ES-I3 (cell line): ENCODE measurements around the gene CREBBP.

Experiments
- H3K36me3 ChIP-seq: 2 replicates; pipeline ENCODE4 v1.6.1; 2013; ENCODE audit warnings: mild to moderate bottlenecking, low read length, control low read depth, moderate library complexity; ENCODE audit not compliant: insufficient read depth
- H3K4me1 ChIP-seq: 2 replicates; pipeline ENCODE4 v1.6.1; 2013; ENCODE audit warnings: mild to moderate bottlenecking, control low read depth, low read length; ENCODE audit not compliant: insufficient read depth
- H3K9ac ChIP-seq: 2 replicates; pipeline ENCODE4 v1.6.1; 2013; ENCODE audit warnings: low read depth, mild to moderate bottlenecking, low read length, moderate library complexity
- H3K9me3 ChIP-seq: 2 replicates; pipeline ENCODE4 v1.6.1; 2013; ENCODE audit warnings: mild to moderate bottlenecking, low read length, moderate library complexity; ENCODE audit not compliant: control insufficient read depth, insufficient read depth

The CREBBP gene

GRCh38 chr16:3792472-3793012 is 88.0 kb downstream of the CREBBP start:
- H3K9ac ChIP-seq, result no peak overlapping the region
- no peaks in the 10 kb centered on the region for H3K36me3 ChIP-seq
- no peaks in the 10 kb centered on the region for H3K4me1 ChIP-seq
- no peaks in the 10 kb centered on the region for H3K9me3 ChIP-seq

DNA sequence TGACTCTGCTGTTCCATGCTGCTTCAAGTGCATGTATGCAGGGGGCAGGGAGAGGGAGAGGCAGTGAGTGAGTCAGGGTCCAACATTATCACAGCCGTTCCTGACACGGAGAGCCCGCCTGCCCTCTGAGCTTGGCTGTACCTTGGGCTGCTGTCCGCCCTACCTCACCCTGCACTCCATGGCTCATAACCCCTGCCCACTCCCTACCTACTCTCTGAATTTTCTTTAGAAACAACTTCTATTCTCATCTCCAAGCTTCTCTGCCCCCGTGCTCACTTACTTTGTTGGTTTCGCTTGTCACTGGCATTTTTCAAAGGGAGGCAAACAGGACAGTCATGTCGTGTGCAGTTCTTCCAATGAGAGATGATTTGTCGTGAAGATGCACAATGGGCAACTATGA is 88.8 kb downstream of the CREBBP start:
- no peaks in the 10 kb centered on the region for H3K9me3 ChIP-seq
- H3K4me1 ChIP-seq, result no peaks in the 10 kb centered on the region
- no peaks in the 10 kb centered on the region for H3K36me3 ChIP-seq
- H3K9ac ChIP-seq, result no peak overlapping the region

DNA sequence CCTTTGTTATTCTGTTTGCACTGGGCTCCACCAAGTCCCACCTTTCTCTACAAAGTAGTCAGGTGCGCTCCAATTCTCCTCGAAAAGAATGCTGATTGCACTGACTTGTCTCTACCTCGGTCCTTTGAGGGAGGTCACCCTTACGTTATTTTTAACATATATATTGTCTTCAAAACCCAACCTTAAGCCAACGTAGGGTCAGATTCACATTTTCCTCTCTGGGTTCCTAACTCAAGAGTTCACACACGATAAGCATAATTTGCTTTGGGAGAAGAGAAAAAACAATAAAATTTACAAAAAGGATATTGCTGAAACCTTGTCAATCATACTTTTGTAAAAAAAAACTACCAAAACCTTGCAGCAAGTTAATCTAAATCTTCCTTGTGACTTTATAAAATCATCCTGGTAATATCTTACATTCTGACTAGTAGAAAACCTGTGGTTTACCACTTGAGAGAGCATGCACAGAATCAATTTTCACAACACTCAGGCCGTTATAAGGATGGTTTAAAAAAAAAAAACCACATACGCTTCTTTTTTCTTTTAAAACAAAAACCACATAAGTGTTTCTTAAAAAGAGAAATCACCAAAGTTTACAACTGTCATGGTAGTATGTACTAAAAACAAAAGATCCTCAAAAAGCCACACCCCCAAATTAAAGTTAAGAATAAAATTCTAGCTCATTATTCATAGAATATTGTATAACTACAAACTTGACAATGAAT is 91.0 kb downstream of the CREBBP start:
- Histone ChIP-seq H3K9ac (no peak overlapping the region), H3K36me3 (no peaks in the 10 kb centered on the region), H3K4me1 (no peaks in the 10 kb centered on the region), H3K9me3 (no peaks in the 10 kb centered on the region)

GRCh38 chr16:3788711-3789374 is 91.7 kb downstream of the CREBBP start:
- H3K4me1 ChIP-seq, result no peaks in the 10 kb centered on the region
- no peak overlapping the region for H3K9ac ChIP-seq
- H3K9me3 ChIP-seq, result no peaks in the 10 kb centered on the region
- no peaks in the 10 kb centered on the region for H3K36me3 ChIP-seq

GRCh38 chr16:3787924-3788661 is 92.4 kb downstream of the CREBBP start:
- Histone ChIP-seq H3K9ac (no peak overlapping the region), H3K36me3 (no peaks in the 10 kb centered on the region), H3K9me3 (no peaks in the 10 kb centered on the region), H3K4me1 (no peaks in the 10 kb centered on the region)

GRCh38 chr16:3785413-3785812 is 95.1 kb downstream of the CREBBP start:
- Histone ChIP-seq H3K36me3 (peaks cover 4% of the 10 kb centered on the region; the same call in 1 of the 2 replicates), H3K9me3 (no peaks in the 10 kb centered on the region), H3K4me1 (no peaks in the 10 kb centered on the region)

GRCh38 chr16:3783516-3783915 is 97.0 kb downstream of the CREBBP start:
- H3K9me3 ChIP-seq, result no peaks in the 10 kb centered on the region

More at GRCh38 chr16:3785413-3785812, 95.1 kb downstream of the CREBBP start:
- no peak overlapping the region for H3K9ac ChIP-seq

DNA sequence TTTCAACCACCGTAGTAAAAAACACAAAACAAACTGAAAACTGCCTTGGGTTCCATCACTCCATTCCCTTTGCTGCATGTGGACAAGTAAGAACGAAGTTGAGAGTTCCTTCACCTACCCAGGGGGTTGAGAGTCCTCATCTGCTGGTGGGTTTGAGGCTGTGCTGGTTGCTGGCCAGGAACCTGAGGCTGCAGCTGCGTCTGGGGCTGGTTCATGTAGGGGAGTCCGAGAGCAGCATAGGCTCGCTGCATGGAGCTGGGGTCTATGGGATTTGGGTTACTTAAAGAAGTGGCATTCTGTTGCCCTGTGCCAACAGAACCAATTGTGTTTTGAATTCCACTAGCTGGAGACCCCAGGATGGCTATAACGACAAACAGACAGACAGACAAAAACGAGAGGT is 97.9 kb downstream of the CREBBP start:
- peaks cover 6% of the 10 kb centered on the region for H3K36me3 ChIP-seq
- no peak overlapping the region for H3K9ac ChIP-seq
- H3K4me1 ChIP-seq, result no peaks in the 10 kb centered on the region
- H3K9me3 ChIP-seq, result no peaks in the 10 kb centered on the region

More at GRCh38 chr16:3783516-3783915, 97.0 kb downstream of the CREBBP start:
- H3K4me1 ChIP-seq, result no peaks in the 10 kb centered on the region
- H3K36me3 ChIP-seq, result peaks cover 4% of the 10 kb centered on the region; the same call in 1 of the 2 replicates
- no peak overlapping the region for H3K9ac ChIP-seq

DNA sequence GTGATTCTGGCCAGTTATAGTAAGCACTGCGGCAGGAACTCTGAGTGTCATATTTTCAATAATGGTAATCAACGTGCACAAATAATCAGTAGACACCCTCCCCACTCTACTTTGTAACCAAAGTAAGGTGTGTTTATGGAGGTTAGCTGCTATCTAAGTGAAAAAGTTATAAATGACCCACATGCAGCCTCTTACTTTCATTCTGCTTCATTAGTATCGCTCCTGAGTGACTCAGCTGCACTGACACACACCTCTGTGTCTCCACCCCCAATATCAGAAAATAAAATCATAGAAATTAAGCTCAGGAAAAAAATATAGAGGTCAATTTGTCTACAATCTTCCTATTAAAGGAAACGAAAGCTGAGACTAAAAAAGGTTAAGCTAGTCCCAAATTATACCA is 99.1 kb downstream of the CREBBP start:
- Histone ChIP-seq H3K9me3 (no peaks in the 10 kb centered on the region), H3K4me1 (no peaks in the 10 kb centered on the region), H3K9ac (no peak overlapping the region), H3K36me3 (peaks cover 7% of the 10 kb centered on the region)

DNA sequence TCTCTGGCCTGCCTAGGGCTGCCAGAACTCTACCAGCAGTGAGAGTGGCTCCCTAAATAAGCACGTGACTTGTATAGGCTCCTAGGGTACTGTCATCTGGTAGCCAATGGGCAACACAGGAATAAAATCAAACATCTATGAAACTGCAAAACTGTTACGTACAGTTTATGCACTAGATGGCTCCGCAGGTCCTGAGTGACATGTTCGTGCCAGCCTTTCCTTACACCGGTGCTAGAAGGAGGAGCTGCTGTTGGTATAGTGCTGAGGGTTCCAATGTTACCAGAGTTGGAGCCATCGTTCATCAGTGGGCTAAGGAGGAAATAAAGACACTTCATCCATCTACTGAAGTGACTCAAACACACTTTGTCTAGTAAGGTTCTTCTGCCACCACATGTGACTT is 99.9 kb downstream of the CREBBP start:
- no peaks in the 10 kb centered on the region for H3K9me3 ChIP-seq
- H3K4me1 ChIP-seq, result no peaks in the 10 kb centered on the region
- no peak overlapping the region for H3K9ac ChIP-seq
- H3K36me3 ChIP-seq, result peaks cover 7% of the 10 kb centered on the region

DNA sequence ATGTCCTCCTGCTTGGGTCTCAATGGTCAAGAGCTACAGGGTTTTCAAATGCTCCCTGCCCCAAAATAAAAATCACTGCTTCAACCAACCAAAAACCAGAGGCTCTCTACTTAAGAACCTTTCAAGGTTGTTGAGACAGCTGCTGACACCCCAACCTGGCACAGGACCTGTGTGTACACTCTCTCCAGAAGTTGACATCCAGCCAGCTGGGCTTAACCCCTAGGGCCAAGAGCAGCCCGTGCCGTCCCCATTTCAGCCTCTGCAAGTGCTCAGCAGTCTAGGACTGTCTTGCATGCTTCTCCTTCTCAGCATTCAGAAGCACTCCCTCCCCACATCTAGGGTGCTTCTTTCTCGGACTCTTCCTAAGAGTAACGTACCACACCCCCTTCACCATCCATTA is 104.2 kb downstream of the CREBBP start:
- no peak overlapping the region for H3K9ac ChIP-seq
- no peaks in the 10 kb centered on the region for H3K9me3 ChIP-seq
- H3K36me3 ChIP-seq, result peaks cover 15% of the 10 kb centered on the region
- H3K4me1 ChIP-seq, result no peaks in the 10 kb centered on the region

DNA sequence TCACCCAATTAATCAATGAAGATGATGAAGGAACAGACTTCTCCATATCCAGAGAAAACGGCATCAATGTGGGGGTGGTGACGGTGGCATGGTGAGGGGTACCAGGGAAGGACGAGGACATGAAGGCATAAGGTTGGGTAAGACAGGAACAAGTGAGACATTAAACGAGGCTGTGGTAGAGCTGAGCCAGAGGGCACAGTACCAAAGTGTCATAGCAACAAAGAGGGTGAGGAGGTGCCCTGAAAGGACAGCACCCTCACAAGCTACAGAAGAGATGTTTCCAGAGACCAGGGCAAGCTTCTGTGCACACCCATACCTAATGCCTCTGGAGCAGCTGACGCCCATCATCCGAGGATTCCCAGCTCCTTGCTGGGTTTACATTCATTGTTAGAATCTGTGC is 105.7 kb downstream of the CREBBP start:
- Histone ChIP-seq H3K9ac (no peak overlapping the region), H3K9me3 (no peaks in the 10 kb centered on the region), H3K4me1 (no peaks in the 10 kb centered on the region), H3K36me3 (peaks cover 19% of the 10 kb centered on the region; the same call in 1 of the 2 replicates)

DNA sequence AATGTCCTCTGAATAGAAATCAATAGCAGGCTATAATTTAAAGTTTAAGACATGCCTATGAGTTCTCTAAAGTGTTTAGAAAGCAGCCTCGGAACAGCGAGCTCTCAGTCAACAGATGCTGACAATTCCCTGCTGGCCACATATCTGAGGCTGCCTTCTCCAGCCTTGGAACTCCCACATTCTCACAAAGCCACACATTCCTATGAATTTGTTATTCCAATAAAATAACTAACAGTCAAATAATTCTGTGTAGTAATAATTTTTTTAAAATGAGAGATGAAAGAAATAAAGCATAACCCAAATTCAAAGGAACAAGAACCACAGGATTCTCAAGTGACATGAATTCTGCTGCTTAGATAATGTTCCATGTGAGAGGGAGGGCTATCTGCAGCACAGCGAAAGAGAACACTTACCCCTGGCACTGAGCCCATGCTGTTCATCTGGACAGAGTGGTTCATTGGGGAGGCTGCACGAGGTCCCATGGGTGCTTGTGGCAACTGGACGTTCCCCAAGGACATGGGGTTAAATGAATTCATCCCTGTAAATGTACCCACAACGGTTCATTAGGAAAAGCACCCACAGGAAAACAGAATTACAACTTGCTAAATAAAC is 106.3 kb downstream of the CREBBP start:
- H3K4me1 ChIP-seq, result no peaks in the 10 kb centered on the region
- no peaks in the 10 kb centered on the region for H3K9me3 ChIP-seq
- H3K36me3 ChIP-seq, result peaks cover 19% of the 10 kb centered on the region; the same call in 1 of the 2 replicates
- no peak overlapping the region for H3K9ac ChIP-seq

GRCh38 chr16:3773663-3774062 is 106.8 kb downstream of the CREBBP start:
- Histone ChIP-seq H3K9ac (no peak overlapping the region), H3K36me3 (peaks cover 25% of the 10 kb centered on the region; the same call in 1 of the 2 replicates), H3K9me3 (no peaks in the 10 kb centered on the region), H3K4me1 (no peaks in the 10 kb centered on the region)
